Adrenal gland (tissue), 5 donors: ENCODE measurements around the gene SMCO1.
"Not testable (repeated sequence)": the region's sequence is repeated elsewhere in the genome, so short reads cannot be mapped to it uniquely, and the experiment has no call there.

Source experiments
- CTCF ChIP-seq, 6 experiments: fragments of 450-650 bp in 4 of 6; fragments of 200-600 bp in 2 of 6; sonication (generic) in 1 of 6; IDR thresholded peaks; 1 replicate in 5 of 6; 2 replicates in 1 of 6; pipeline versions ENCODE4 v1.5.1 to v1.8.0; 2016 to 2021; ENCODE audit warnings: antibody characterized with exemption in 6 of 6, mild to moderate bottlenecking in 2 of 6, moderate library complexity in 1 of 6
- POLR2A ChIP-seq, 2 donors: fragments of 450-650 bp; IDR thresholded peaks; one replicate each; pipeline ENCODE4 v1.6.1; 2017; ENCODE audit warnings: antibody characterized with exemption in 2 of 2, mild to moderate bottlenecking in 2 of 2, moderate library complexity in 1 of 2
- donor health status: DM: no; HTN: no; CAD: no.

DNA sequence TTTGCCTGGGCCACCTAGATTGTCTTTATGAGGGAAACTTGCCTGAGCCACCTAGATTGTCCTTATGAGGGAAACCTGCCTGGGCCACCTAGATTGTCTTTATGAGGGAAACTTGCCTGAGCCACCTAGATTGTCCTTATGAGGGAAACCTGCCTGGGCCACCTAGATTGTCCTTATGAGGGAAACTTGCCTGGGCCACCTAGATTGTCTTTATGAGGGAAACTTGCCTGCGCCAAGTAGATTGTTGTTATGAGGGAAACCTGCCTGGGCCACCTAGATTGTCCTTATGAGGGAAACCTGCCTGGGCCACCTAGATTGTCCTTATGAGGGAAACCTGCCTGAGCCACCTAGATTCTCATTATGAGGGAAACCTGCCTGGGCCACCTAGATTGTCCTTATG is 4.0 kb downstream of the SMCO1 start:
- not testable (repeated sequence) for TF ChIP-seq CTCF, POLR2A (IDR thresholded peaks at IDR 0.05)
